SK-N-DZ (cell line): Measurements from ENCODE around the gene SDCCAG8.
A peak's percentile ranks its signal among the peaks of the same experiment; 100 is the strongest.

Source experiments
- DNase-seq: peaks from one replicate; pipeline ENCODE4 v3.0.0-alpha.2; 2015; ENCODE audit warnings: low spot score

Gene SDCCAG8

DNA sequence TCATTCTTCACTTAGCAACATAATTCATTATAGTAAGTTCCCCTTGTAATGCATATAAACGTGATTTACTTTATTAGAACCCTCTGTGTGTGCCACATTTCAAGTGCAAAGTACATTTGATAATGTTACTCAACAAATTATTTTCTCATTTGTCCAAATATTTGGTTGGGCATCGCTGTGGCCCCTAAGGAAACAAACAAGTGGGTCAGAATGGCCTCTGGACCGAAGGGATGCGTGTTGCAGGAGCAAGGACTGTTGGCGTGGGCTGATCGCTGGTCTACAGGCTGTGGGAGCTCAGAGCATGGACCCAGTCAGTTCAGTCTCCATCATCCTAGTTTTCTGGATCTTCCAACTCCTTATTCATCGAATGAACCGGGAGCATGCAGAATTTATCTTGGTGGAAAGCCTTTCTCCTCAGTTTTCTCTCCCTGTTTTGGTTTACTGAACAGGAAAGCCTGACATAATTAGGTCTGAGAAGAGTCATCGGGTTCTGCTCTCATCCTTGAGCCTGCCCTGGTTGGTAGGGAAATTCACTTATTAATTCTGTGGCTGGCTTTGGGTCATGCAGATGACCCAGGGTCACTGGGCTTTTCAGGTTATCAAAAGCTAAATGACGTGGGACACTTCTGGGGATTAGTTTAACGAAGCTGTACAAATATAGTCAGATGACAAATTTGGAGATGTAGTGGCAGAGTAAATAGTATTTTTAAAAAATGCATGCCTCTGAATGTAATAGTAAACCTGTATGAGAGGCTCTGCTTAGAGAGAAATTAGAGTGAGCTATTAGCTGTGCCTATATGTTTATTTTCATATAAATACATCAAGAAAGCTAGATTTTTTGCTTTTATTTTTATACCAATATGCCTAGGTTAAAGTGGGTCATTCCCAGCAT is 200.2 kb downstream of the SDCCAG8 start:
- no peak for DNase-seq

DNA sequence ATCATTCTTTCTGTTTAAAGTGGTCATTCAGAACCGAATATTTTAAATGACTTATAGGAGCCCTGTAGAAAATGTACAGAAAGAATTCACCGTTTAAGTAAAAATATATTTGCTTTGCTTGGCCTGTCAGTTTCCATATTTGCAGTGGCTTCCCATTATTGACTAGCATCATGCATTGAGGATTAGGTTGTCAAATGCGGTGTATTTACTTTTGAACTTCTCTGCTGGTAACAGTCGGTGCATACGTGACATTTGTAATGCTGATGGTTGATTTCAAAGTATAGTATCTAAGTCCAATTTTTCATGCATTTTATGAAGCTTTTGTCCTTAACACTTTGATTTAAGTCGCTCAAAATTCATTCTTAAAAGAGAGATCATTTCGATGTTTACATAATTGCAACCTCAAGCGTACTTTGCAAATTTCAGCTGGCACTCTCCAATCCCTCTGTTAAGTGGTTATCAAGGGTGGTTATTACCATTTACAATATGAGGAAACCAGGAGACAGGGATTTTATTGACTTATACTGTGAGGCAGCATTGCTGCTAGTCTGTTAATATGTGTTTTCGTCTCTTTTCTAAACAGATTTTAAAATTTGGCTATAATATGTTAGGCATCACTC is 201.6 kb downstream of the SDCCAG8 start:
- no peak for DNase-seq

DNA sequence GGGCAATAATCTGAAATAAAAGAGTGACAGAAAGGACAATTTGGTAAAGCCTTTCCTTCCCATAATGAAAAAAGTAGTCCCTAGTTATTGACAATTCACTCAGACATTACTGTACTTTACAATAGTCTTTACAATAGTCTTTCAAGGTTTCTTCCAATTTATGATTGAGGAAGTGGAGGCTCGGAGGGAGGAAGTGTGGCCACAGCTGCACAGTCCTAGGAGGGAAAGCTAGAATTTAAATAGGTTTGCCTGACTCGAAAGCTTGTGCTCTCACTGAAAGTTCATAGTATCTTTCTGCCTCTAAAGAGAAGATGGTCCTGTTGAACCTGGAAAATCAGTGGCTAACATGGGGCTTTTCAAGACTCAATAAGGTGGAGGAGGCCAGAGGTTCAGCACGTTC is 203.2 kb downstream of the SDCCAG8 start:
- DNase-seq: no peak

GRCh38 chr1:243461700-243462099 is 205.9 kb downstream of the SDCCAG8 start:
- DNase-seq: no peak

DNA sequence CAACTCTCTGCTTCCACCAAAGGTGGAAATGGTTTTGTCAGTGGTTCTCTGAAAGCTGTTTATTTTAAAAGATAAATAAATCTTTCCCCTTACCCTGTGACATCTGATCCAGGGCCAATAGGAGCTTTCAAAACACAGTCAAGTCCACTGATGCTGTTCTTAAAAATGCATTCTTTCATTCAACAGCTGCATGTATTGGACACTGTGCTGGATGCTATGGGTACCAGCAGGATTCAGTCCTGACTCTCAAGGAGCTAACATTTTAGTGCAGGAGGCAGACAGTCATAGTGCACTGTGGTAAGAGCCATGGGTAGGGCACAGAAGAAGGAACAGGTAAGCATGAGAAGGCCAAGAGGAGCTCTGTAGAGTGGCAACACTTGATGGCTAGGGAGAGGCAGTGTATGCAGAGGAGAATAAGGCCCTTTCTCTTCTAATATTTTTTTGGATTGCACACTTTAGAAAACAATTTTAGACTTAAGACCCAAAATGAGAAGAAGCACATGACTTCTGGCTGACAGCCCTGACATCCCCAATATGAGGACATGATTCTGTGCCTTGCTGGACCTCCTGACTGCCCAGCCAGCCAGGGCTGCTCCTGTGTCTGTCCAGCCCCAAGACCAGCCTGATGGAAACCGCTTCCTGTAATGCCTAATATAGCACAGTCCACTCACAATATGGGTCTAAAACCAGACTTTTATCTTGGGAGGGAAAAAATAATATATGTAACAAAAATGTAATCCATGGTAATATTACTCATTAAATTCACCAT is 207.3 kb downstream of the SDCCAG8 start:
- no peak for DNase-seq

GRCh38 chr1:243465081-243465480 is 209.2 kb downstream of the SDCCAG8 start:
- DNase-seq: no peak

GRCh38 chr1:243465738-243466137 is 209.9 kb downstream of the SDCCAG8 start:
- DNase-seq: no peak

- no peak for DNase-seq
Observed at GRCh38 chr1:243469497-243469896, 213.7 kb downstream of the SDCCAG8 start.

DNA sequence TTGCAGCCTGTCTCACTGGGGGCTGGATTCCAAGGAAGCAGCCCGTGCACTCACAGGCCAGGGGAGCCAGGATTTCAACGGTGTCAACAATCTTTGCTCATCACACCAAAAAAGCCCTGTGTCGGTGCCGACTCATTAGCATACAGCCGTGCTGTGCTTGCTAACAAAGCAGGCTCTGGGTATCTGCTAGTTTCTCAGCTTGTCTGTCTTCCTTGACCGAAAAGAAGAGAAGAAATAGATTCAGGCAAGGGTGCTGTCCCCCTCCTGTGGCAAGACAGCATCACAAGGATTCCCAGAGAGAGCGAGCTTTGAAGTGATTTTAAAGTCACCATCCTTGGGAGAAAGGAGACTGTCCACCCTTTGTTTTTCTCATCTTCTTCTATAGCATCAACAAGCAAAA is 214.7 kb downstream of the SDCCAG8 start:
- DNase-seq: peak; percentile 33

- no peak for DNase-seq
Observed at GRCh38 chr1:243471026-243471685, 215.3 kb downstream of the SDCCAG8 start.

DNA sequence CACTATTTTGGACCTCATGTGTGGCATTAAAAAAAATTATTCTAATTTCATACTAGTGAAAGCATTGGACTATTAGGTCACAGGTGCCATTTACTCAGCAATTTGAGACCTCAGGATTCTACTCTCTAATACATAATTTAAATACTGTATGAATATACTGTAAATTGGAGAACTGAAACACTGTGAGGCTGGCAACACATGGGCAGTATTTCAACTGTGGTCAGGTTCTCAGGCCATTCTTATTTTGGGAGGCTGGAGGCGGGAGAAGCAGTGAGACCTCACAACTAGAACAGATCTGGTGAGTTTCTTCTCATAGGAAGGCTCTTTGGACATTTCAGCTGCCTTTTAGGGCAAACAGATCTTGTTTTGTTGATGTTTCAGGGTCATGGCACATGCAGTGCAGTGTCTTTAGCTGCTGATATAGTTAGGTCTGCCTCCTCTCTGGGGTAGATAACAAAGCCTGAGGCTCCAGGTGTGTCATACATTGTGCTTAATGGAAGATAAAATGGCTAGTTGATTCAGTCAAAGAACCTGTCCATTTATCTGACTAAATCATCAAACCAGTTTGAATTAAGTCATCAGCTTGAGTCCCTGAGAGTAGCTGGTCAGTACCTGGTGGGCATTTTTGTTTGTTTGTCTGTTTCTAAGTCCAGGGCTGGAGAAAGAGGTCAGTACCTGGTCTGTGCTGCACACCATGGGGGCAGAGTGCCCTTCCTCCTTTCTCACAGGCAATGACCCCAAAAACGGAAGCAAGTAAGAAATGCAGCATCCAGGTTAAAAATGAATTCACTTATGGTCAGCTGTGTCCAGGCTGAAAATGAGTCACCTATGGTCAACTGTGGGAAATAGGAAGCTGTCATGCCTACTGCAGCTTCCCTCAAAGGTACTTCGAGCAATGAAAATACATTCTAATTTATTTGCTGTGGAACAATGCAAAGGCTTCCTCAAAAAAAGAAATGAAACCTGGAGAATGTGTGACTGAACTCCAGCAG is 216.2 kb downstream of the SDCCAG8 start:
- DNase-seq: no peak

- DNase-seq: no peak
Observed at GRCh38 chr1:243473227-243474135, 217.6 kb downstream of the SDCCAG8 start.

DNA sequence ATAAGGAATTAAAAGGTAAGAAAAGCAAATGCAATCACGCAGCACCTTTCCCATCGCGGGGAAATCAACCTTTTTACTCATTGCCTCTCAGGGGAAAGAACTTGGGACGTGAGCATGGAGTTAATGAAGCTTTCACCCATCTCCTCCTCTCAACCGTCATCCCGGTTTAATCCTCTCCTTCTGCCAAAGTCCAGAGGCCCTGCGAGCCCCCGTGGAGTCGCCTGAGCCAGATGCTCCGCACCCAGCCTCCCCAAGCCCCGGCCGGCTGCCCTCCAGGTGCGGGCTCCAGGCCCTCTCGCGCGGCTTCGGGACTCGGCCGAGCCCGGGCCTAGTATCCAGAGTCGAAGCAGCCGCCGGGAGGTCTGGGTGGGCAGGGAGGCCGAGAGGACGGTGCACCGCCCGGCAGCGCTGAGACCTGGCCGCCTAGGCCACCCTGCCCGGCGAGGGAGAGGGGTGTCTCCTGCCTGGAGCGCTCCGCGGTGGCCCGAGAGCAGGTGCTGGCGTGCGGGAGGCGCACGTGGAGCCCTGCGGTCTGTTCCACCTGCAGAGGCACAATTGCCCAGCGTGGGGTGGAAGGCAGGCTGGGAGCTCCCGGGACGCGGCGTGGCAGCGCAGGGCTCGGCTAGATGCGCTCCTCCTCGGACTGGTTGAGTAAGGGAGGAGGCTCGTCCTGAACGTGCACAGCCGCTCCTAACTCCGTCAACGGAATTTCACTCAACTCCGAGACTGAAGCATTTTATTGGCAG is 218.5 kb downstream of the SDCCAG8 start:
- no peak for DNase-seq

- no peak for DNase-seq
Observed at GRCh38 chr1:243474906-243475305, 219.1 kb downstream of the SDCCAG8 start.

DNA sequence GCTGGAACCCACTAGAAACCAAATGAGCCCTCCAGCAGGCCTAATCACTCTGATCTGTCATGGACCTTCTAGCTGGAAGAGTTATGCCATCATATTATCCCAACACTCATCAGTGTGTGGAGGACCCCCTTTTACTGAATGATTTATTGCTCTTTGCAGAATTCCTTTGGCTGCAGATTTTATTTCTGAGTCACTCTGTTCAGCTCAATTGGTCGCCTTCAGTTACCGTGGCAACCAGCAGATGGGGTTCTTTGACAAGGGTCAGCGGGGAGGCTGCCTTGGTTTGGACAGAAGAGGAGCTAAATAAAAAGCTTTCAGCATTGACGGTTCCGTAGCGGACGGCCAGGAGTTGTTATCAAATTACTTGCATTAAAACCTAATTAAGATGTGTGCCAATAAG is 220.1 kb downstream of the SDCCAG8 start:
- peak; percentile 71 for DNase-seq

- no peak for DNase-seq
Observed at GRCh38 chr1:243477731-243478290, 222.0 kb downstream of the SDCCAG8 start.

GRCh38 chr1:243481101-243481500 is 225.3 kb downstream of the SDCCAG8 start:
- no peak for DNase-seq
